Lower leg skin (tissue), 4 donors: Measurements from ENCODE around the gene FAM227A. TPM values are rescaled to one million over a fixed set of nuclear protein-coding genes. Genes with fewer than 3 reads are reported as not detected.
A peak's percentile ranks its signal among the peaks of the same experiment; 100 is the strongest.

Experiments
- DNase-seq, 2 donors: peaks; one replicate each; pipeline ENCODE4 v3.0.0-alpha.2; 2019; ENCODE audit warnings: low spot score in 2 of 2
- H3K4me3 ChIP-seq: fragments of 200-600 bp; sonication (generic); 2 replicates; pipeline ENCODE4 v1.5.1; 2017; ENCODE audit warnings: mild to moderate bottlenecking, low read depth; ENCODE audit not compliant: poor library complexity, severe bottlenecking
- POLR2A ChIP-seq, 2 donors: fragments of 450-650 bp; IDR thresholded peaks; one replicate each; pipeline ENCODE4 v1.6.1; 2016 to 2017; ENCODE audit warnings: antibody characterized with exemption in 2 of 2, mild to moderate bottlenecking in 1 of 2, moderate library complexity in 1 of 2
- WGBS, 2 donors: methylation state at CpG; one replicate each; pipeline ENCODE4 v1.1.5; 2018; 5-methylcytosine and 5-hydroxymethylcytosine counted together
- intact Hi-C: fragments of 100-400 bp; cut with DNase I; formaldehyde crosslinking; loops from one replicate; pipeline ENCODE4 v1.15.0; 2023; ENCODE audit warnings: low total_unique reads
- total RNA-seq, 4 donors: library from RNA; depleted of rRNA; stranded (reverse); fragments of >200 nt; gene quantifications; one replicate each; pipeline ENCODE4 v1.1.0, GENCODE V29; 2016
- TF ChIP-seq, protein P1 (sequence below), 3 donors: fragments of 450-650 bp; IDR thresholded peaks; one replicate each; pipeline ENCODE4 v1.5.1; 2016; ENCODE audit warnings: antibody characterized with exemption in 3 of 3, mild to moderate bottlenecking in 3 of 3, moderate library complexity in 2 of 3

The FAM227A gene
- 1 to 10 TPM in 3 of 4 donors, under 1 TPM in 1; 0.97 to 3.9 (median 2.4) TPM for total RNA-seq

DNA sequence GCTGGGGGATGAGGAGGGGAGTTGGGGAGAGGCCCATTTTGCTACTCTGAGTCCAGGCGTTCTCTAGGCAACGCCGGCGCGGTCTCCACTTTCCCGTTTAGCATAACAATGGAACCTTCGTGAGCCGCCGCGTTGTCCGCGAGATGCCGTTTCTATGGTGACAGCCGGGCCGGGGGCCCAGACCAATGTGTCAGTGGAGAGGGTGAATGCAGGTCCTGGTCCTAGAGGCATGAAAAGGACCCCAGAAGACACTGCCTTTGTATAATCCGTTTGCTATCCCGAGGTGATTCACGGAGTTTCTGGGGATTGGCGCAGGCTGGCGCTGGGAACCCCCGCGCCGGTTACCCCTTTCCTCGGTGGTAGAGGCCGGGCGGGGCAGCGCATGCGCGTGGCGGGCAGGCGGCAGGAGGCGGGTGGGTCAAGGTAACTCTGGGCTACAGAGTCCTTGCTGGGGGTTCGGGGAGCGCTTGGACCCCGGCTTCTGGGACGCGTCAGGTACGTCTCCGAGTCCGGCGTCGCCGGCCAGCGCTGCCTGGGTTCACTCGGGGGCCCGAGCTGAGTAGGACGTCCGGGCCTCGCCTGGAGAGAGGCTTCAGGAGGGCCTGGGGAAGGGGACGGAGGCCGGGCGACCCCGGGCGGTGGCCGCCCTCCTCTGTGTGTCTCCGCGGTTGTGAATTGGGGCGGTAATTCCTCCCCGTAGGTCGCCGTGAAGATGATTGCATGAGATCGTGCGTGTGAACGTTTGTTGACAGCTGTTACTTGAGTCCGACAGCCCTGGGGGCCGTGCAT, at the start of gene FAM227A, which contains the start of gene CBY1:
FAM227A (minus strand) TSS at position 137 of the 789 bp plus-strand sequence. CDS start 6,224 bp downstream, outside the sequence.
CBY1 (plus strand) TSS at position 383 of the 789 bp plus-strand sequence. CDS start 11,417 bp downstream, outside the sequence.
- WGBS, 2 donors = 0% methylated on average over 43 to 63 of the region's 66 CpGs
- peak within 1 kb of the TSS; percentile 97 for H3K4me3 ChIP-seq
- intact Hi-C loops = no loop called here
- peak in 1 of 2 donors; percentile 42 for TF ChIP-seq POLR2A (IDR thresholded peaks at IDR 0.05)
- TF ChIP-seq, protein P1, sequence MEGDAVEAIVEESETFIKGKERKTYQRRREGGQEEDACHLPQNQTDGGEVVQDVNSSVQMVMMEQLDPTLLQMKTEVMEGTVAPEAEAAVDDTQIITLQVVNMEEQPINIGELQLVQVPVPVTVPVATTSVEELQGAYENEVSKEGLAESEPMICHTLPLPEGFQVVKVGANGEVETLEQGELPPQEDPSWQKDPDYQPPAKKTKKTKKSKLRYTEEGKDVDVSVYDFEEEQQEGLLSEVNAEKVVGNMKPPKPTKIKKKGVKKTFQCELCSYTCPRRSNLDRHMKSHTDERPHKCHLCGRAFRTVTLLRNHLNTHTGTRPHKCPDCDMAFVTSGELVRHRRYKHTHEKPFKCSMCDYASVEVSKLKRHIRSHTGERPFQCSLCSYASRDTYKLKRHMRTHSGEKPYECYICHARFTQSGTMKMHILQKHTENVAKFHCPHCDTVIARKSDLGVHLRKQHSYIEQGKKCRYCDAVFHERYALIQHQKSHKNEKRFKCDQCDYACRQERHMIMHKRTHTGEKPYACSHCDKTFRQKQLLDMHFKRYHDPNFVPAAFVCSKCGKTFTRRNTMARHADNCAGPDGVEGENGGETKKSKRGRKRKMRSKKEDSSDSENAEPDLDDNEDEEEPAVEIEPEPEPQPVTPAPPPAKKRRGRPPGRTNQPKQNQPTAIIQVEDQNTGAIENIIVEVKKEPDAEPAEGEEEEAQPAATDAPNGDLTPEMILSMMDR (IDR thresholded peaks at IDR 0.05) = no peak
- DNase-seq = peak; percentile 76 to 96

- peak; percentile 99 to 100 for DNase-seq
- peak within 1 kb of the TSS; percentile 85 for H3K4me3 ChIP-seq
- TF ChIP-seq, protein P1 (IDR thresholded peaks at IDR 0.05) = no peak
- TF ChIP-seq POLR2A (IDR thresholded peaks at IDR 0.05) = peak in 1 of 2 donors; percentile 41
- WGBS, 2 donors = 0 to 1% methylated on average over 46 to 54 of the region's 55 CpGs
- intact Hi-C loops = no loop called here
Observed at GRCh38 chr22:38705235-38706100, 49.3 kb upstream of the FAM227A start, which contains the start of gene GTPBP1. GTPBP1 (plus strand) TSS chr22:38705944; CDS start chr22:38705956, 12 bp downstream.

DNA sequence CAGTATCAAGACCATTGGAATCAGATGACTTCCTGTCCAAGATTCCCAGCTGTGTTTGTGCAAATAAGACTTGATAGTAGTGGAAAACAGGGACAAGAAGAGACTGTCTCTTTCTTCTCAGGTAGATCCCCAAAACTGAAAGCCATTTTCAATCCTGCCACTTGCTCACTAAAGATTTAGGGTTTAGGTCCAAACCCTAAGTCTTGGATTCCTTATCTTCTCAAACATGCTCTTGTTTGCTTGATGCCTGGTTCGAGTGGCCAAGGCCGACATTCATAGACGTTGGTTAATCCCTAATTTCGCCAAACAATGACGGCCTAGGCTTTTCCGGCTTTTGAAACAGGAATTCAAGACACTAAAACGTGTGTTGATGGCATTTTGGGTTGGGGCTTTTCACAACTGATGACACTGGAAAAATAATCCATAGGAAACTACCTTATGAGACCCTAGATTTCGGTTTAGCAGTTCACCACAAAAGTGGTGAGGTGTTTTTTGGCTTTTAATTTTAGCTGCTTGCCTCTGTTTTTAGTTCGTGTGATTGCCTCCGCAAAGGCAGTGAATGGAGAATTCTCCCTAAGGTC, 48.6 kb upstream of the FAM227A start:
- TF ChIP-seq POLR2A (IDR thresholded peaks at IDR 0.05) = no peak
- TF ChIP-seq, protein P1 (IDR thresholded peaks at IDR 0.05) = no peak
- DNase-seq = no peak
- H3K4me3 ChIP-seq = no peak overlapping the region
- WGBS, 2 donors = 6 to 13% methylated on average over 10 of the region's 10 CpGs
- intact Hi-C loops = no loop called here

DNA sequence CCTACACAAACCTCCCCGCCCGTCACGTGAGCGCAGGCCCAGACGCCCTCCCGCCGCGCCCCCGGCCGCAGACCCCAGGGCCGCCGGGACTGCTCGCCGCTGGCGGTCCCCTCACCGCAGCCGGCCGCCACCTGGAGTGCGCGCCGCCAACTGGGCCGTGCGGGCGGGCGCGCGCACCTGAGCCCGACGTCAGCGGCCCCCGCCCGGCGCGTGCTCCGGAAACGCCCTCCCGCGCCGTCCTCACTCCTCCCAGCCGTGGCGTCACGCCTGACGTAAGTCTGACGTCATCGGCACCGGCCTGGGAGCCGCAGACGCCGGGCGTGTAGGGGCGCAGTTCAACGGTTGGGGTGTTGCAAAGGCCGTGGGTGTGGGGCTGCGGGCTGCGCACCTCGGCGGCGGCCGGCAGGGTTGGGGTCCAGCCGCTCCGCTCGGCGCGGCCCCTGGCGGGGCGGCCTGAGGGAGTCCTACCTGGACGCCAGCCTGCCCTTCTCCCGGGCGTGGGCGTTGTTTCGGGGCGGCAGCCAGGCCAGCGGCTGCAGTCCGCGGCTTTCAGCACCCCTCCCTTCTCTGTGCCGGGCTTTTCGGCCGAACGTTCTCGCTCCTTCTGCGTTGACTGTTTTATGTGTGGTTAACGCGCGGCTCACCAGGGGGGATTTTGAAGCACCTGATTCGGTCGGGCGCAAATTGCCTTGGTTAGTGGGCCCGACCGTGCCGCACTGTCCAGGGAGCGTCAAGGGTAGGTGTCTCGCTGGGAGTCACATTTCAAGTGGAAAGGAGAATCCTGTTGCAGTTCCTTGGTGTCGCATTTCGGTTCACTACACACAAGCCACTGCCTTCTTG, 44.8 kb upstream of the FAM227A start, which contains the start of gene JOSD1:
JOSD1 (minus strand) TSS at position 155 of the 840 bp plus-strand sequence. CDS start 956 bp downstream, outside the sequence.
- intact Hi-C loops = no loop called here
- peak within 1 kb of the TSS; percentile 70 for H3K4me3 ChIP-seq
- peak; percentile 95 to 99 for DNase-seq
- TF ChIP-seq, protein P1 (IDR thresholded peaks at IDR 0.05) = no peak
- TF ChIP-seq POLR2A (IDR thresholded peaks at IDR 0.05) = peak in 1 of 2 donors; percentile 71
- WGBS, 2 donors = 1% methylated on average over 27 to 39 of the region's 94 CpGs
